BLaER1 (cell line): ENCODE measurements around the gene CFAP77.

Experiments
- H3K27ac ChIP-seq: shearing (Covaris generic); formaldehyde crosslinking; 2 replicates; pipeline ENCODE4 v1.8.1; 2022
- H3K27me3 ChIP-seq: shearing (Covaris generic); formaldehyde crosslinking; 2 replicates; pipeline ENCODE4 v1.8.1; 2022
- H3K36me3 ChIP-seq: shearing (Covaris generic); formaldehyde crosslinking; 2 replicates; pipeline ENCODE4 v1.8.1; 2022
- H3K4me1 ChIP-seq: shearing (Covaris generic); formaldehyde crosslinking; 2 replicates; pipeline ENCODE4 v1.8.1; 2022
- H3K4me2 ChIP-seq: shearing (Covaris generic); formaldehyde crosslinking; 2 replicates; pipeline ENCODE4 v1.8.1; 2022
- H3K4me3 ChIP-seq: shearing (Covaris generic); formaldehyde crosslinking; 2 replicates; pipeline ENCODE4 v1.8.1; 2022
- H3K9ac ChIP-seq: shearing (Covaris generic); formaldehyde crosslinking; 2 replicates; pipeline ENCODE4 v1.8.1; 2022
- H3K9me3 ChIP-seq: shearing (Covaris generic); formaldehyde crosslinking; 2 replicates; pipeline ENCODE4 v1.8.1; 2022
- H4K20me1 ChIP-seq: shearing (Covaris generic); formaldehyde crosslinking; 2 replicates; pipeline ENCODE4 v1.8.1; 2022
- Cebpa-rat ChIP-seq: shearing (Covaris generic); IDR thresholded peaks from 2 replicates; pipeline ENCODE4 v1.8.1; 2022

The CFAP77 gene

DNA sequence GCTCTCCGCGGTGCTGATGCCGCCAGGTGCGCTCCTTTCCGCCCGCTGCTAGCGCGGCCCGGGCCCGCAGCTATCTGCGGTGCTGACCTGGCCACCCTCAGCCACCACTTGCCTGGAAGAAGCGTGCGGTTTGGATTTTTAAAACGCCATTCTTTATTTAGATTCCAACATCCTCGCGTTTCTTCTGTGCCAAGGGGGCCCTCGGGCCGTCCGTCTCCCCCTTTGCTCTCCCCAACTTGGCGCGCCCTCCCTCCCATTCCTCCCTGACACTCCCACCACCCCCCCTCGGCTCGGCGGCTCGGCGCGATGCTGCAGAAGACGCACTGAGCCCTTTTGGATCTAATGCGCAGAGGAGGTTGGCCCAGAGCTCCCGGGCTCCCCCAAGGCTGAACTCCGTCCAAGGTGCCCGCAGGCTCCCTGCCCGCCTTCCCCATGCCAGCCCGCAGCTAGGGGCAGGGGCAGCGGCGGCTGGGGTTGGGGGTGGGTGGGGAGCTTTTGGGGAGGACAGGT, 172.3 kb downstream of the CFAP77 start, which contains the start of gene BARHL1:
BARHL1 (plus strand) TSS at position 331 of the 510 bp plus-strand sequence. CDS start 192 bp downstream, outside the sequence.
- no peaks in the 10 kb centered on the region for H3K36me3 ChIP-seq
- H4K20me1 ChIP-seq = peaks cover 98% of the 10 kb centered on the region
- TF ChIP-seq Cebpa-rat = no peak
- H3K9ac ChIP-seq = no peak within 1 kb of the TSS
- peak within 1 kb of the TSS; percentile 55 for H3K4me3 ChIP-seq
- peaks cover 11% of the 10 kb centered on the region for H3K4me1 ChIP-seq
- peak within 1 kb of the TSS; percentile 82 for H3K4me2 ChIP-seq
- no peak within 1 kb of the TSS for H3K27ac ChIP-seq
- no peaks in the 10 kb centered on the region; the same call in 1 of the 2 replicates for H3K9me3 ChIP-seq
- peaks cover 100% of the 10 kb centered on the region for H3K27me3 ChIP-seq

DNA sequence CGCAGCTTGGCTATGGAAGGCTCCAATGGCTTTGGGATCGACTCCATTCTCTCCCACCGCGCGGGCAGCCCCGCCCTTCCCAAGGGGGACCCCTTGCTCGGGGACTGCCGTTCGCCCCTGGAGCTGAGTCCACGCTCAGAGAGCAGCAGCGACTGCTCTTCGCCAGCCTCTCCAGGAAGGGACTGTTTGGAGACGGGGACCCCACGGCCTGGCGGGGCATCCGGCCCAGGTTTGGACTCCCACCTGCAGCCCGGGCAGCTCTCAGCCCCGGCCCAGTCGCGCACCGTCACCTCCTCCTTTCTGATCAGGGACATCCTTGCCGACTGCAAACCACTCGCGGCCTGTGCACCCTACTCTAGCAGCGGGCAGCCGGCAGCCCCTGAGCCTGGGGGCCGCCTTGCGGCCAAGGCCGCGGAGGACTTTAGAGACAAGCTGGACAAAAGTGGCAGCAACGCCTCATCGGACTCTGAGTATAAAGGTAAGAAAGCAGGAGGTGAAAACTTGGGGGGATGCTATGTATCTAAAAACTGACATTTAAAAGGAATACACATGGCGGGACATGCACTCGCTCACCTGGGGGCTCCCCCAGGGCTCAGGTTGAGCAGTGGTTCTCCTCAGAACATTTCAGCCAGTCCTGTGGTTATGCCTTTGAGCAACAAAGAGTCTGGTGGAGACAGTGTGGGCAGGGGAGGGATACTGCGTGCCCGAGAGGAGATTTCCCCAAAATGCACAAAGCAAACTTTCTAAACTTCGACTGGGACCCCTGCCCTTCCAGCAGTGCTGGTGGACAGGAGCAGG, 173.0 kb downstream of the CFAP77 start:
- no peak for TF ChIP-seq Cebpa-rat
- no peak overlapping the region for H3K4me2 ChIP-seq
- no peaks in the 10 kb centered on the region; the same call in 1 of the 2 replicates for H3K9me3 ChIP-seq
- H3K4me1 ChIP-seq = peaks cover 11% of the 10 kb centered on the region
- H3K9ac ChIP-seq = no peak overlapping the region
- no peak overlapping the region for H3K27ac ChIP-seq
- peaks cover 100% of the 10 kb centered on the region for H3K27me3 ChIP-seq
- H3K4me3 ChIP-seq = no peak overlapping the region
- H4K20me1 ChIP-seq = peaks cover 98% of the 10 kb centered on the region
- H3K36me3 ChIP-seq = no peaks in the 10 kb centered on the region

DNA sequence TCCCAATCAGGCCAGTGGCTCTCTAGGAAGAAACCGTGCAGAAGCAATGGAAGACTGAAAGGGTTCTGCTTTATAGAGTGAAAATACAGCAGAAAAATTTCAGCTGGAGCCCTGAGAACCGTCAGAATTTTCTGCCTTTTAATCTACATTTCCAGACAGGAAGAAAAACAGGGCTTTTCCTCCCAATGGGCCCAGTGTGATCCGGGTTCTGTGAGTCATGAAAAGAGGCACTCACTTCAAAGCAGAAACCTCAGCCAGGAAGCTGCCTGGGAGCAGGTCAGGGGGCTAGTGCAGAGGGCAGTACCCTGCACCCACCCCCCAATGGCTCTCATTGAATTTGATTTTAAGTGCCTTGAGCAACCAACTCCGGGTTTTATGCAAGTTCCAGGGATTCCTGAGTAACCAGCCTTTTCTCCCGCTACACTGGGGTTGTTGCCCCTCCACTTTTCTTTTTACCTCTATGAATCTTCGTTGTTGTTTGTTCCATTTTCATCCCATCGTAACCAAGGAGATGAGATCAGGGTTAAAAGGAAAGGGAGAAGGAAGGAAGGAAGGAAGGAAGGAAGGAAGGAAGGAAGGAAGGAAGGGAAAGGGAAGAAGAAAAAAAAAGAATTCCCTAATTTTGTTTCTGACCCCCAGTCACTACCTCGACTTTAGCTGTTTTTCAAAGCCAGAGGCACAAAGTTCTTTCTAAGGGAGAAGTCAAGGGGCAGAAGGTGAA, 173.7 kb downstream of the CFAP77 start:
- no peak overlapping the region for H3K4me3 ChIP-seq
- peaks cover 100% of the 10 kb centered on the region for H3K27me3 ChIP-seq
- no peak overlapping the region for H3K4me2 ChIP-seq
- H4K20me1 ChIP-seq = peaks cover 98% of the 10 kb centered on the region
- H3K36me3 ChIP-seq = no peaks in the 10 kb centered on the region
- H3K9me3 ChIP-seq = no peaks in the 10 kb centered on the region; the same call in 1 of the 2 replicates
- peaks cover 11% of the 10 kb centered on the region for H3K4me1 ChIP-seq
- TF ChIP-seq Cebpa-rat = no peak
- H3K9ac ChIP-seq = no peak overlapping the region
- no peak overlapping the region for H3K27ac ChIP-seq

DNA sequence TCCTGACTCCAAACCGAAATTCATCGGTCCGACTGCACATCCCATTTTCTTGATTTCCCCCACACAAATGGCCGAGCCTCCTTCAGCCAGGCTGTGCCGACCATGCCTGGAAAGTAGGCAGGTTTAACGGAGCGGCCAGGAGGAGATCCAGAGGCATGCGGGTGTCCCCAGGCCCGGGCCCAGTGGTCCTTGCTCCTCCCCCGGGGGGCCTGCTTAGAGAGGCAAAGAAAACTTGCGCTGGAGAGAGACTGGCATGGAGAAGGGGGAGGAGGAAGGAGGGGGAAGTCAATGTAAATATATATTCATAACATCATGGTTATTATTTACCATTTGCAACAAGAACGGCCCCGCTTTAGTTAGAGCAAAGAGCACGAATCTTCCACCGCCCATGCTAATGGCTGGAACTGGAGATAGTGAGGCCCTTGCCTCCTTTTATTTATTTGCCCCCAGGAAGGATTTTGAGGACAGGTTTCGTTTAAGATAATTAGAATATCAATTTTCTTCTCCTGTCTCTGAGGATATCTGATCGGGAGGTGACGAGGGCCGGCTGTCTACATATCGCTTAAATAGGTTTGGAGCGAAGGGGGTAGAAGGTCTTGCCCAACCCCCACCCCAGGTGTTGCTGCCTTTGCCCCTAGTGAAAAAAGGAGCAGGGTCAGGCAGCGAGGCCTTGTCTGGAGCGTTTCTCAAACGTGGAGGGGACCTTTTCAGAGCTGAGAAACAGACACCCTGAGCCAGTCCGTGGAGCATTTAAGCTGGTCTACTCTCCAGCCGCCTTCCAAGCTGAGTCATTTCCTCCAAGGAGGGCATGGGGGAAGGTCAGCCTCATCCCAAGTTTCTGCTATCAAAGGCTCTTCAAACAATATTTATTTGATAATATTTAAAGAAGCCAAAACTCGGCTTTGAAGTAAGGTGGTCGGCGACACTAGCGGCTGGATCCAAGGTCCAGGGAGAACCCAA, 174.9 kb downstream of the CFAP77 start:
- TF ChIP-seq Cebpa-rat = no peak
- H3K9me3 ChIP-seq = no peaks in the 10 kb centered on the region; the same call in 1 of the 2 replicates
- peaks cover 11% of the 10 kb centered on the region for H3K4me1 ChIP-seq
- H3K27ac ChIP-seq = no peak overlapping the region
- H4K20me1 ChIP-seq = peaks cover 98% of the 10 kb centered on the region
- H3K4me3 ChIP-seq = no peak overlapping the region
- no peak overlapping the region for H3K4me2 ChIP-seq
- H3K36me3 ChIP-seq = no peaks in the 10 kb centered on the region
- H3K9ac ChIP-seq = no peak overlapping the region
- peaks cover 100% of the 10 kb centered on the region for H3K27me3 ChIP-seq

DNA sequence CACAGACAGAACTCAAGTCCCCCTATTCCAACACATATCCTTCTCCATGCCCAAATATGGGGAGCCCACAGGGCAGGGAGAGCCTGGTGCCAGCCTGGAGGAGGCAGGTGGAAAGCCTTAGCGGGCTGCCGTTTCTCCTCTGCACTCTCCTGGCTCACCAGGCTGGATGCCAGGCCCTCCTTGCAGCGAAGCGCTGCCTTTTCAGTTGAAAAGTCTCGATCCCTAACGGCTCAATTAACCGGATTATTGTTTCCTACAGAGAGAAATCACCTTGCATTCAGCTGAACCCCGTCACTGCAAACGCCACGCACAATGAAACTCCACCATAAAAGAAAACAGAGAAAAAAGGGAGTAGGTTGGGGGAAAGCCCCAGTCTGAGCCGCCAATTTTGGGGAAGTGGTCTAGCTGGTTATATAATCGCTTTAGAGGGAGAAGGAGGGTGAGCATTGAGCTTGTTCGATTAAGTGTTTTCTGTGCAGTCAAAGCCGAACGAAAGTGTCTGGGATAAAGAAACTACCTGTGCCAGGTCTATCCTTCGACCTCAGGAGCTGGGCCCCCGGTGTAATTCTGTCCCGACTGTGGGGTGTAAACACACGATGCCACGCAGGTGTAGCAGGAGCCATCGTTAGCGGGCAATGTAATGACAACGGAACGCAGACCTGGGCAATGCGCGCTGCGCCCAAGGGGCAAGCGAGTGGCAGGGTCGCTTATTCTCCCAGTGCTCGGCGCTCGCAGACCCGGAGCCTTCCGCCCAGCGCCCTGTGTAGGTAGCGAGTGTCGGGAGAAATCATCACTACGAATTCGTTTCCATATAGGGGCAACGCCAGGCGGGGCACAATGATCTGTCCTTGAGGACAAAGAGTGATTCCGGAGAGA, 176.2 kb downstream of the CFAP77 start:
- peaks cover 7% of the 10 kb centered on the region for H3K4me1 ChIP-seq
- peaks cover 96% of the 10 kb centered on the region for H4K20me1 ChIP-seq
- H3K9ac ChIP-seq = no peak overlapping the region
- no peaks in the 10 kb centered on the region; the same call in 1 of the 2 replicates for H3K9me3 ChIP-seq
- no peak overlapping the region for H3K4me3 ChIP-seq
- no peak for TF ChIP-seq Cebpa-rat
- H3K27me3 ChIP-seq = peaks cover 100% of the 10 kb centered on the region
- H3K27ac ChIP-seq = no peak overlapping the region
- H3K36me3 ChIP-seq = no peaks in the 10 kb centered on the region
- H3K4me2 ChIP-seq = no peak overlapping the region

DNA sequence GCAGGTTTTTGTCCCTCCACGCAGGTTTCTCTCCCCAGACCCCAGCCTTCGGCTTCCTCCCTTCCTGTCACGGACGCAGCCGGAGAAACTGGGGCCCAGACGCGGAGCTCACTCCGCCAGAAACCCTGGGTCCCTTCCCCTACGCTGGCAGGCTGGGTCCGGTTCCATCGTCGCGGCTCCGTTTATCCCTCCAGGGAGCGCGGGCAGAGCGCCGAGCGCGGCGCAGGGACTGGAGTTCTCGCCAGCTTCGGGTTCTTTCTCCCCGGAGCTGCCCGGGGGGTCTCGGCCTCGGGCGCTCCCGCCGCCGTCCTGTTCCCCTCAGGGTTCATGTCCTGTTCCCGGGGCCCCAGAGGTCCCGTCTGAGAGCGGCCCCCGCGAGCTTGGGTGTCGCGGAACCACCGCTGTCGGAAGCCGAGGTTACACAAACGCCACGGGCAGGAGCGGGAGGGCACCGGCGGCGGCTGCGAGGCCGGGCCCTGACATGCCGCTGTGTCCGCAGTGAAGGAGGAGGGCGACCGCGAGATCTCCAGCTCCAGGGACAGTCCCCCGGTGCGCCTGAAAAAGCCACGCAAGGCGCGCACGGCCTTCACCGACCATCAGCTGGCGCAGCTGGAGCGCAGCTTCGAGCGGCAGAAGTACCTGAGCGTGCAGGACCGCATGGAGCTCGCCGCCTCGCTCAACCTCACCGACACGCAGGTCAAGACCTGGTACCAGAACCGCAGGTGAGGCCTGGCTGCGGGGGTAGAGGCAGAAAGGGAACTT, 177.0 kb downstream of the CFAP77 start:
- no peak overlapping the region for H3K4me2 ChIP-seq
- no peak for TF ChIP-seq Cebpa-rat
- no peak overlapping the region for H3K9ac ChIP-seq
- no peaks in the 10 kb centered on the region; the same call in 1 of the 2 replicates for H3K9me3 ChIP-seq
- peaks cover 96% of the 10 kb centered on the region for H4K20me1 ChIP-seq
- no peaks in the 10 kb centered on the region for H3K36me3 ChIP-seq
- no peaks in the 10 kb centered on the region for H3K4me1 ChIP-seq
- H3K4me3 ChIP-seq = no peak overlapping the region
- peaks cover 100% of the 10 kb centered on the region for H3K27me3 ChIP-seq
- no peak overlapping the region for H3K27ac ChIP-seq

DNA sequence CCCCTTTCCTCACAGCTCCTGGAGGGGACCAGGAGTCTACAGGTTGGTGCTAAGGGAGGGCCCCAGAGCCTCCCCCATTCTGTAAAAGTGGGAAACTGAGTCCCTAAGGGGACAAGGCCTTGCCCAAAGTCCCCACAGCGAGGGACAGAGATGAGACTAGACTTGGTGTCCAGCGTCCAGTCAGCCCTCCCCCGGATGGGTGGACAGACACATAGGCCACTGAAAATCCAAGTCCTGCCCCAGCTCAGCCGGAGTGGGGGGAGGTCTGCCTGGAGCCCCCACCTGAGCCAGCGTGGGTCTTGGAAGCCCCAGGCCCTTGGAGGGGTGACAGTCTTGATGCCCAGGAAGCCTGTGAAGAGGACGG, 177.6 kb downstream of the CFAP77 start:
- Histone ChIP-seq H3K9ac (no peak overlapping the region), H3K9me3 (no peaks in the 10 kb centered on the region; the same call in 1 of the 2 replicates), H3K27me3 (peaks cover 100% of the 10 kb centered on the region), H3K4me2 (no peak overlapping the region), H3K27ac (no peak overlapping the region), H3K4me1 (no peaks in the 10 kb centered on the region), H4K20me1 (peaks cover 97% of the 10 kb centered on the region), H3K4me3 (no peak overlapping the region), H3K36me3 (no peaks in the 10 kb centered on the region)
- no peak for TF ChIP-seq Cebpa-rat

DNA sequence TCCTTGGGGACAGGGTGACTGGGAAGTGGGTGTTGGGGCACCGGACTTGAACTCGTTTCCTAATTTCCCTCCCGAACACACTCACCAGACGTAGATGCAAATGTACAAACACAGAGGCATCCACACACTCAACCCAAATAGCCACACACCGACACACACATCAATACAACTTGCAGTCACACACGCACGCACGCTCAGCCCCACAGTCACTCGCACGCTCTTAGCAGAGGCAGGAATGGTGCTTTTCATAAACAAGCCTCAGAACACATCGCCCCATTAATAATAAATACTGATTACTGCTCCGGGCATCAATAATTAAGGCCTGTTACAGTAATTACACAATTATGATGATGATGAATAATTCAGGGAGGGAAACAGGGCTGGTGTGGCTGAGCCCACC, 178.1 kb downstream of the CFAP77 start:
- Histone ChIP-seq H3K27ac (no peak overlapping the region), H4K20me1 (peaks cover 98% of the 10 kb centered on the region), H3K27me3 (peaks cover 98% of the 10 kb centered on the region), H3K9me3 (no peaks in the 10 kb centered on the region; the same call in 1 of the 2 replicates), H3K4me1 (no peaks in the 10 kb centered on the region), H3K4me2 (no peak overlapping the region), H3K36me3 (peaks cover 2% of the 10 kb centered on the region; the same call in 1 of the 2 replicates), H3K9ac (no peak overlapping the region), H3K4me3 (no peak overlapping the region)
- no peak for TF ChIP-seq Cebpa-rat
